PFSK-1 (cell line): ENCODE data around the gene NKX6-1.

Source experiments
- POLR2AphosphoS5 ChIP-seq: IDR thresholded peaks from 2 replicates; pipeline ENCODE4 v1.6.1; 2012; ENCODE audit warnings: low read depth, mild to moderate bottlenecking, control low read depth, low read length, moderate library complexity
- TAF1 ChIP-seq: IDR thresholded peaks from 2 replicates; pipeline ENCODE4 v1.6.1; 2012; ENCODE audit warnings: low read length, control low read depth, borderline replicate concordance; ENCODE audit not compliant: insufficient read depth

DNA sequence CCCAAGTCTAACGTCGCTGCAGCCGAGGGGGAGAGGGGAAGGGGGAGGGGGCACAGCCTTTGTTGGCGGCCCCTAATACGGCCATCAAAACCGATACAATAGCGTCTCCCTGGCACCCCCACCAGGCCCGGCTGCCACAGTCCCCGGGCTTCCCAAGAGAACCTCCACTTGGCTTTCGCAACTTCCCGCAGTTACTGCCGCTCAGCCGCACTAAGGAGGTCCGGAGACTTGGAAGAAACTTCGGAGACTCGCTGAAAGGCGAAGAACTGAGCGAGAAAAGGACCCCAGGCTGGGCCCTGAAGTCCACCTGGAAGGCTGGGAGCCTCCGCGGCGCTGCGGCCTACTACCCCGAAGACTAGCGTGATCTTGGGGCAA, 2.8 kb downstream of the NKX6-1 start:
- TF ChIP-seq TAF1 (no peak), POLR2AphosphoS5 (no peak)
